Transverse colon (tissue), 4 donors: ENCODE data around the gene CDC5L.

Experiments used
- CTCF ChIP-seq, 5 experiments: fragments of 200-600 bp in 3 of 5; fragments of 450-650 bp in 2 of 5; sonication (generic) in 3 of 5; IDR thresholded peaks; 1 replicate in 2 of 5; 2 replicates in 3 of 5; pipeline ENCODE4 v1.5.1; 2016 to 2017; ENCODE audit warnings: antibody characterized with exemption in 5 of 5, inconsistent platforms in 3 of 5, mild to moderate bottlenecking in 2 of 5, moderate library complexity in 1 of 5
- EP300 ChIP-seq: sonication (generic); formaldehyde crosslinking; IDR thresholded peaks from one replicate; pipeline ENCODE4 v1.6.1; 2017; ENCODE audit warnings: antibody characterized with exemption, low read depth
- POLR2AphosphoS5 ChIP-seq, 3 donors: sonication (generic); formaldehyde crosslinking; IDR thresholded peaks; one replicate each; pipeline ENCODE4 v1.6.1; 2016; ENCODE audit warnings: antibody characterized with exemption in 3 of 3

GRCh38 chr6:44439270-44440045 is 52.0 kb downstream of the CDC5L start:
- TF ChIP-seq CTCF (IDR thresholded peaks at IDR 0.05) (no peak), EP300 (no peak), POLR2AphosphoS5 (IDR thresholded peaks at IDR 0.05) (no peak)
